Measurements from ENCODE around the gene PTPN14. TPM values are rescaled to one million over a fixed set of nuclear protein-coding genes. Genes with fewer than 3 reads are reported as not detected.

Gene PTPN14
- total and polyA plus RNA-seq, 2 donors from 2014 or later, result 5.1 to 87.2 TPM

- Histone ChIP-seq H3K9ac (ENCODE audit: low read length in 3 of 3) (no peak overlapping the region), H3K27me3 (ENCODE audit: control insufficient read depth, insufficient read depth, low read length) (no peaks in the 10 kb centered on the region), H3K4me1 (ENCODE audit: control insufficient read depth in 2 of 3, insufficient read depth in 2 of 3, low read depth in 1 of 3, low read length in 3 of 3) (peaks cover 0 to 12% (median 0%) of the 10 kb centered on the region in 3 donors), H3K4me3 (ENCODE audit: low read length in 3 of 3) (no peak overlapping the region), H3K36me3 (ENCODE audit: control insufficient read depth in 2 of 3, insufficient read depth in 3 of 3, low read length in 3 of 3) (no peaks in the 10 kb centered on the region), H3K27ac (ENCODE audit: low read depth in 2 of 2, low read length in 2 of 2) (no peak overlapping the region), H3K9me3 (ENCODE audit: control insufficient read depth in 2 of 3, insufficient read depth in 1 of 3, low read length in 3 of 3) (peaks cover 0 to 10% (median 0%) of the 10 kb centered on the region in 3 donors)
- intact Hi-C loops (cut with DNase I), result no loop called here
- DNase-seq, result no peak
- TF ChIP-seq CTCF (IDR thresholded peaks at IDR 0.05; ENCODE audit: borderline replicate concordance, extremely low read depth, insufficient read depth), result no peak
- FAIRE-seq, result no peak
These were observed 23.4 kb upstream of the PTPN14 start for GRCh38 chr1:214574598-214575411.

DNA sequence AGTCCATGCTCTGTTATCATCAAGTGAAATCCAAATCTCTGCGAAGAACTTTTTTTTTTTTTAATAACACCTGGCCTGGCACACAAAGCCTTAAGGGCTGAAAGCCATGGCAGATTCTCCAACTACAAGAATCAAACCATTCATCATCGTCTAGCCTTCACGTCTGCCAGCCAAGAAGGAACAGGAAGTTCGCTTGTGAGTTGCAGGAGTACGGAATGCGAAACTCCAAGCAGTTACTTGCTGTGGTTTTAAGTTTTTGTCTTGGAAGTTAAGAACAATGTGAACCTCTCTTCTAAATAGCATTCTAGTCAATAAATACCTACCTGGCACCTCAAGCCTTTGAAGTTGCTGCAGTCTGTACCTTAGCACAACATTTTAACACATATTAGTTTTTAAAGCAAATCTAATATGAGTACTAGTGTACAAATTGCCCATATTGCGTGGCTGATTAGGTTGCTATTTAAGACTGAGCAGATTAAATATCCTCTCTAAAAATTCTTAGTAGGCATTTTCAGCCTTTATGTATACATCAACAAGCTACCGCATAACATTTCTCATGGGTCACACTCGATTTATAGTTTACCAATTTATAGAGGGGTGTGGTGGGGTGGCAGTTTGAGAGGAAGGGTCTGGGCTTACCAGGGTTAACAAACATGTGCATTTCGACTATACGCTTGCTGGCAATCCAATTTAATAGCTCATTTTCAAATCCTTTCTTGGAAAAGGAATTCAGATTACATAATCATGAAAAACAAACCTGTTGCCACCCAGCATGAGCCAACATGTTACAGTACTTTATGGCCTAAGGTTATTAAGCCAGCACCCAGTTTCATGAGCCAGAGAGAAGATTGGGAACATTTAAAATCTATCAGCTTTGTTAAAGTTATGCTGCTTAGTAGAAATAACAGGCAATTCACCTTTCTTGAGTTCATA is 22.2 kb upstream of the PTPN14 start:
- peaks cover 0 to 12% (median 0%) of the 10 kb centered on the region in 3 donors for H3K4me1 ChIP-seq (ENCODE audit: control insufficient read depth in 2 of 3, insufficient read depth in 2 of 3, low read depth in 1 of 3, low read length in 3 of 3)
- peak overlapping the region in 1 of 3 donors; percentile 3 for H3K9ac ChIP-seq (ENCODE audit: low read length in 3 of 3)
- peak overlapping the region in 1 of 2 donors; percentile 10 for H3K27ac ChIP-seq (ENCODE audit: low read depth in 2 of 2, low read length in 2 of 2)
- H3K36me3 ChIP-seq (ENCODE audit: control insufficient read depth in 2 of 3, insufficient read depth in 3 of 3, low read length in 3 of 3), result no peaks in the 10 kb centered on the region
- no peaks in the 10 kb centered on the region for H3K27me3 ChIP-seq (ENCODE audit: control insufficient read depth, insufficient read depth, low read length)
- FAIRE-seq (no peak), DNase-seq (peak in 1 of 5 donors; percentile 41)
- peaks cover 0 to 10% (median 0%) of the 10 kb centered on the region in 3 donors for H3K9me3 ChIP-seq (ENCODE audit: control insufficient read depth in 2 of 3, insufficient read depth in 1 of 3, low read length in 3 of 3)
- intact Hi-C loops (cut with DNase I), result no loop called here
- TF ChIP-seq CTCF (IDR thresholded peaks at IDR 0.05; ENCODE audit: borderline replicate concordance, extremely low read depth, insufficient read depth), result no peak
- no peak overlapping the region for H3K4me3 ChIP-seq (ENCODE audit: low read length in 3 of 3)

- peaks cover 0 to 4% (median 0%) of the 10 kb centered on the region in 3 donors for H3K9me3 ChIP-seq (ENCODE audit: control insufficient read depth in 2 of 3, insufficient read depth in 1 of 3, low read length in 3 of 3)
- no peak overlapping the region for H3K27ac ChIP-seq (ENCODE audit: low read depth in 2 of 2, low read length in 2 of 2)
- intact Hi-C loops (cut with DNase I), result no loop called here
- H3K4me1 ChIP-seq (ENCODE audit: control insufficient read depth in 2 of 3, insufficient read depth in 2 of 3, low read depth in 1 of 3, low read length in 3 of 3), result peaks cover 0 to 12% (median 0%) of the 10 kb centered on the region in 3 donors
- no peaks in the 10 kb centered on the region for H3K36me3 ChIP-seq (ENCODE audit: control insufficient read depth in 2 of 3, insufficient read depth in 3 of 3, low read length in 3 of 3)
- no peak for FAIRE-seq
- no peak for DNase-seq
- H3K27me3 ChIP-seq (ENCODE audit: control insufficient read depth, insufficient read depth, low read length), result no peaks in the 10 kb centered on the region
- no peak for TF ChIP-seq CTCF (IDR thresholded peaks at IDR 0.05; ENCODE audit: borderline replicate concordance, extremely low read depth, insufficient read depth)
- H3K4me3 ChIP-seq (ENCODE audit: low read length in 3 of 3), result no peak overlapping the region
- no peak overlapping the region for H3K9ac ChIP-seq (ENCODE audit: low read length in 3 of 3)
These were observed 19.9 kb upstream of the PTPN14 start for GRCh38 chr1:214571281-214571680.

All from kidney (tissue), 14 donors.